Fibroblast of the aortic adventitia (primary cell): ENCODE data around the gene RIPK1. TPM values are rescaled to one million over a fixed set of nuclear protein-coding genes. Genes with fewer than 3 reads are reported as not detected.
A peak's percentile ranks its signal among the peaks of the same experiment; 100 is the strongest.

Source experiments
- DNase-seq: peaks from one replicate; pipeline ENCODE4 v3.0.0-alpha.2; 2010; ENCODE audit warnings: low read depth
- H3K4me3 ChIP-seq: 2 replicates; pipeline ENCODE4 v1.5.1; 2011; ENCODE audit warnings: low read depth, mild to moderate bottlenecking, control low read depth, low read length, moderate library complexity
- CTCF ChIP-seq: IDR thresholded peaks from 2 replicates; pipeline ENCODE4 v1.5.1; 2011; ENCODE audit warnings: mild to moderate bottlenecking, low read length, control low read depth, inconsistent platforms; ENCODE audit not compliant: insufficient read depth
- total RNA-seq: library from RNA; depleted of rRNA; stranded (reverse); fragments of >200 nt; gene quantifications from 2 replicates; pipeline ENCODE4 v1.2.3, GENCODE V29; 2012; ENCODE audit warnings: low replicate concordance

Gene RIPK1
- total RNA-seq, 1 donor: 20.0 TPM

- H3K4me3 ChIP-seq: no peak overlapping the region
- DNase-seq: peak; percentile 63
- no peak for TF ChIP-seq CTCF
These were observed 20.2 kb downstream of the RIPK1 start for GRCh38 chr6:3088446-3088845.

GRCh38 chr6:3088968-3089367, 20.7 kb downstream of the RIPK1 start:
- no peak overlapping the region for H3K4me3 ChIP-seq
- peak; percentile 57 for DNase-seq
- no peak for TF ChIP-seq CTCF

- no peak overlapping the region for H3K4me3 ChIP-seq
- DNase-seq: no peak
- no peak for TF ChIP-seq CTCF
These were observed 21.7 kb downstream of the RIPK1 start for GRCh38 chr6:3090013-3090412.

- no peak for DNase-seq
- no peak for TF ChIP-seq CTCF
- H3K4me3 ChIP-seq: no peak overlapping the region
These were observed 26.5 kb downstream of the RIPK1 start for GRCh38 chr6:3094815-3095214.

- H3K4me3 ChIP-seq: no peak overlapping the region
- no peak for DNase-seq
- TF ChIP-seq CTCF: no peak
These were observed 34.6 kb downstream of the RIPK1 start for GRCh38 chr6:3102875-3103274.

- no peak for TF ChIP-seq CTCF
- no peak overlapping the region for H3K4me3 ChIP-seq
- peak; percentile 5 for DNase-seq
These were observed 40.6 kb downstream of the RIPK1 start for GRCh38 chr6:3108746-3109414.

- no peak for TF ChIP-seq CTCF
- no peak for DNase-seq
- no peak overlapping the region for H3K4me3 ChIP-seq
These were observed 41.5 kb downstream of the RIPK1 start for GRCh38 chr6:3109761-3110160.
